Measurements from ENCODE around the gene TNFRSF19.

GRCh38 chr13:23673867-23674605 lies 103.8 kb downstream of the TNFRSF19 start:
- TF ChIP-seq POLR2AphosphoS5 (IDR thresholded peaks at IDR 0.05) (no peak), CTCF (IDR thresholded peaks at IDR 0.05 in 8 of 11, conservative IDR thresholded peaks at IDR 0.05 in 3 of 11) (no peak), POLR2A (IDR thresholded peaks at IDR 0.05) (no peak)

Measured in spleen (tissue), 7 donors.